IPS-18c (cell line): ENCODE data around the gene LSM7.

Experiments
- H3K4me3 ChIP-seq: 2 replicates; pipeline ENCODE4 v1.7.0; 2013; ENCODE audit warnings: low read depth, mild to moderate bottlenecking, low read length, moderate library complexity; ENCODE audit not compliant: insufficient read depth
- H3K9me3 ChIP-seq: one replicate; pipeline ENCODE4 v1.6.1; 2013; ENCODE audit warnings: mild to moderate bottlenecking, low read length, moderate library complexity; ENCODE audit not compliant: control insufficient read depth, insufficient read depth

Gene LSM7

GRCh38 chr19:2331601-2332246 lies 3.3 kb upstream of the LSM7 start:
- Histone ChIP-seq H3K9me3 (no peaks in the 10 kb centered on the region), H3K4me3 (no peak overlapping the region)

- no peaks in the 10 kb centered on the region for H3K9me3 ChIP-seq
- no peak overlapping the region for H3K4me3 ChIP-seq
These were observed 2.4 kb upstream of the LSM7 start for GRCh38 chr19:2330632-2331284.

- H3K4me3 ChIP-seq: no peak overlapping the region
These were observed 1.9 kb upstream of the LSM7 start for GRCh38 chr19:2330255-2330631.

GRCh38 chr19:2329501-2329916 lies 1.1 kb upstream of the LSM7 start:
- Histone ChIP-seq H3K9me3 (no peaks in the 10 kb centered on the region), H3K4me3 (peak overlapping the region; percentile 88)

More at GRCh38 chr19:2330255-2330631, 1.9 kb upstream of the LSM7 start:
- no peaks in the 10 kb centered on the region for H3K9me3 ChIP-seq

GRCh38 chr19:2329149-2329478 lies 728 bp upstream of the LSM7 start:
- no peaks in the 10 kb centered on the region for H3K9me3 ChIP-seq
- H3K4me3 ChIP-seq: peak overlapping the region; percentile 88

GRCh38 chr19:2327773-2328400 lies 499 bp downstream of the LSM7 start:
- Histone ChIP-seq H3K9me3 (no peaks in the 10 kb centered on the region), H3K4me3 (peak overlapping the region; percentile 88)

GRCh38 chr19:2326699-2327360 lies 1.6 kb downstream of the LSM7 start:
- no peak overlapping the region for H3K4me3 ChIP-seq
- H3K9me3 ChIP-seq: no peaks in the 10 kb centered on the region

GRCh38 chr19:2325281-2326046 lies 2.9 kb downstream of the LSM7 start:
- Histone ChIP-seq H3K4me3 (no peak overlapping the region), H3K9me3 (no peaks in the 10 kb centered on the region)

- Histone ChIP-seq H3K9me3 (no peaks in the 10 kb centered on the region), H3K4me3 (no peak overlapping the region)
These were observed 4.0 kb downstream of the LSM7 start for GRCh38 chr19:2324220-2324948.

- Histone ChIP-seq H3K4me3 (no peak overlapping the region), H3K9me3 (no peaks in the 10 kb centered on the region)
These were observed 4.7 kb downstream of the LSM7 start for GRCh38 chr19:2323707-2324106.

GRCh38 chr19:2321565-2322283 lies 6.7 kb downstream of the LSM7 start:
- Histone ChIP-seq H3K4me3 (no peak overlapping the region), H3K9me3 (no peaks in the 10 kb centered on the region)

- Histone ChIP-seq H3K4me3 (no peak overlapping the region), H3K9me3 (no peaks in the 10 kb centered on the region)
These were observed 7.4 kb downstream of the LSM7 start for GRCh38 chr19:2320939-2321338.

- Histone ChIP-seq H3K9me3 (no peaks in the 10 kb centered on the region), H3K4me3 (no peak overlapping the region)
These were observed 8.3 kb downstream of the LSM7 start for GRCh38 chr19:2320049-2320448.

GRCh38 chr19:2319551-2319950 lies 8.8 kb downstream of the LSM7 start:
- peaks cover under 1% of the 10 kb centered on the region for H3K9me3 ChIP-seq

GRCh38 chr19:2318923-2319322 lies 9.5 kb downstream of the LSM7 start:
- H3K4me3 ChIP-seq: no peak overlapping the region
- peaks cover 2% of the 10 kb centered on the region for H3K9me3 ChIP-seq

More at GRCh38 chr19:2319551-2319950, 8.8 kb downstream of the LSM7 start:
- H3K4me3 ChIP-seq: no peak overlapping the region

GRCh38 chr19:2317756-2318155 lies 10.6 kb downstream of the LSM7 start:
- Histone ChIP-seq H3K9me3 (peaks cover 2% of the 10 kb centered on the region), H3K4me3 (no peak overlapping the region)
